ENCODE measurements around the gene ZNF14.
"Not testable (repeated sequence)": the region's sequence is repeated elsewhere in the genome, so short reads cannot be mapped to it uniquely, and the experiment has no call there.

Gene ZNF14

DNA sequence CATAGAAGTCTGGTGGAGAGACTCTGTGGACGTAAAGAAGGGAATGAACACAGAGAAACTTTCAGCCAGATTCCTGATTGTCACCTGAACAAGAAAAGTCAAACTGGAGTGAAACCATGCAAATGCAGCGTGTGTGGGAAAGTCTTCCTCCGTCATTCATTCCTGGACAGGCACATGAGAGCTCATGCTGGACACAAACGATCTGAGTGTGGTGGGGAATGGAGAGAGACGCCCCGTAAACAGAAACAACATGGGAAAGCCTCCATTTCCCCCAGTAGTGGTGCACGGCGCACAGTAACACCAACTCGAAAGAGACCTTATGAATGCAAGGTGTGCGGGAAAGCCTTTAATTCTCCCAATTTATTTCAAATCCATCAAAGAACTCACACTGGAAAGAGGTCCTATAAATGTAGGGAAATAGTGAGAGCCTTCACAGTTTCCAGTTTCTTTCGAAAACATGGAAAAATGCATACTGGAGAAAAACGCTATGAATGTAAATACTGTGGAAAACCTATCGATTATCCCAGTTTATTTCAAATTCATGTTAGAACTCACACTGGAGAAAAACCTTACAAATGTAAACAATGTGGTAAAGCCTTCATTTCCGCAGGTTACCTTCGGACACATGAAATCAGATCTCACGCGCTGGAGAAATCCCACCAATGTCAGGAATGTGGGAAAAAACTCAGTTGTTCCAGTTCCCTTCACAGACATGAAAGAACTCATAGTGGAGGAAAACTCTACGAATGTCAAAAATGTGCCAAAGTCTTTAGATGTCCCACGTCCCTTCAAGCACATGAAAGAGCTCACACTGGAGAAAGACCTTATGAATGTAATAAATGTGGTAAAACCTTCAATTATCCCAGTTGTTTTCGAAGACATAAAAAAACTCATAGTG lies 53.5 kb downstream of the ZNF14 start:
- TF ChIP-seq, protein P1, sequence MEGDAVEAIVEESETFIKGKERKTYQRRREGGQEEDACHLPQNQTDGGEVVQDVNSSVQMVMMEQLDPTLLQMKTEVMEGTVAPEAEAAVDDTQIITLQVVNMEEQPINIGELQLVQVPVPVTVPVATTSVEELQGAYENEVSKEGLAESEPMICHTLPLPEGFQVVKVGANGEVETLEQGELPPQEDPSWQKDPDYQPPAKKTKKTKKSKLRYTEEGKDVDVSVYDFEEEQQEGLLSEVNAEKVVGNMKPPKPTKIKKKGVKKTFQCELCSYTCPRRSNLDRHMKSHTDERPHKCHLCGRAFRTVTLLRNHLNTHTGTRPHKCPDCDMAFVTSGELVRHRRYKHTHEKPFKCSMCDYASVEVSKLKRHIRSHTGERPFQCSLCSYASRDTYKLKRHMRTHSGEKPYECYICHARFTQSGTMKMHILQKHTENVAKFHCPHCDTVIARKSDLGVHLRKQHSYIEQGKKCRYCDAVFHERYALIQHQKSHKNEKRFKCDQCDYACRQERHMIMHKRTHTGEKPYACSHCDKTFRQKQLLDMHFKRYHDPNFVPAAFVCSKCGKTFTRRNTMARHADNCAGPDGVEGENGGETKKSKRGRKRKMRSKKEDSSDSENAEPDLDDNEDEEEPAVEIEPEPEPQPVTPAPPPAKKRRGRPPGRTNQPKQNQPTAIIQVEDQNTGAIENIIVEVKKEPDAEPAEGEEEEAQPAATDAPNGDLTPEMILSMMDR (conservative IDR thresholded peaks at IDR 0.05; ENCODE audit: low read depth, low read length), result no peak
- no peak for DNase-seq (ENCODE audit: low read depth)
- H3K4me3 ChIP-seq (ENCODE audit: low read length), result no peak overlapping the region

DNA sequence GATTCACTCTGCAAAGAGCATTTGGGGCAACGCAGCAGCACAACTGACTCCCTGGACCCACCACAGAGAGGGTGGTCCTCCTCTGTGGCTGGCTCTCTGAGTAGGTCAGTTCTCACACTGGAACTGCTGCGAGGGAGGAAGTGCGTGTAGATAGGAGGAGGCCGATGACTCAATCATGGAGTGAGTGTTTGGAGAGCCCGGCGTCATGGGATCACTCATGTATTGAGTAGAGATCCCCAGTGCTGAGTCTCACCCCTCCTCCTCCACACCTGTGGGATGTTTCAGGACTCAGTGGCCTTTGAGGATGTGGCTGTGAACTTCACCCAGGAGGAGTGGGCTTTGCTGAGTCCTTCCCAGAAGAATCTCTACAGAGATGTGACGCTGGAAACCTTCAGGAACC lies 55.3 kb downstream of the ZNF14 start:
- TF ChIP-seq, protein P1 (conservative IDR thresholded peaks at IDR 0.05; ENCODE audit: low read depth, low read length), result no peak
- H3K4me3 ChIP-seq (ENCODE audit: low read length), result no peak overlapping the region
- DNase-seq (ENCODE audit: low read depth), result no peak

DNA sequence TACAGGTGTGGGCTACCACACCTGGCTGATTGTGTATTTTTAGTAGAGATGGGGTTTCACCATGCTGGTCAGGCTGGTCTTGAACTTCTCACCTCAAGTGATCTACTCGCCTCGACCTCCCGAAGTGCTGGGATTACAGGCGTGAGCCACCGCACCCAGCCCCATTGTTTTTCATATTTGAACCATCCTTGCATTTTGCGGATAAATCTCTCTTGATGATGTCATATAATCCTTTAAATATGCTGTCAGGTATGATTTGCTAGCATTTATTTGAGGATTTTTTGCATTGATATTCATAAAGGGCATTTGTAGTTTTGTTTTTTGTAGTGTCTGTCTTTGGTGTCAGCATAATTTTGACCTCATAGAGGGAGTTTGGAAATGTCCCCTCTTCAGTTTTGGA lies 58.6 kb downstream of the ZNF14 start:
- TF ChIP-seq, protein P1 (conservative IDR thresholded peaks at IDR 0.05; ENCODE audit: low read depth, low read length), result no peak
- DNase-seq (ENCODE audit: low read depth), result no peak
- H3K4me3 ChIP-seq (ENCODE audit: low read length), result no peak overlapping the region

DNA sequence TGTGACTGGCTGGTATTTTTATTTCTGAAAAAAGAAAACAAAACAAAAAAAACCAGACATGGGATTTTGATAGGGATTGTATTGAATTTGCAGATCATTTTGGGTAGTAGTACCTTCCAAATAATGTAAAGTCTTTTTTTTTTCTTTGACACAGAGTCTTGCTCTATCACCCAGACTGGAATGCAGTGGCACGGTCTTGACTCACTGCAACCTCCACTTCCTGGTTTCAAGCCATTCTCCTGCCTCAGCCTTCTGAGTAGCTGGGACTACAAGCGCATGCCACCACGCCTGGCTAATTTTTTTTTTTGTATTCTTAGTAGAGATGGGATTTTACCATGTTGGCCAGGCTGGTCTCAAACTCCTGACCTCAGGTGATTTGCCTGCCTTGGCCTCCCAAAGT lies 60.1 kb downstream of the ZNF14 start:
- no peak for DNase-seq (ENCODE audit: low read depth)
- TF ChIP-seq, protein P1 (conservative IDR thresholded peaks at IDR 0.05; ENCODE audit: low read depth, low read length), result no peak
- H3K4me3 ChIP-seq (ENCODE audit: low read length), result no peak overlapping the region

DNA sequence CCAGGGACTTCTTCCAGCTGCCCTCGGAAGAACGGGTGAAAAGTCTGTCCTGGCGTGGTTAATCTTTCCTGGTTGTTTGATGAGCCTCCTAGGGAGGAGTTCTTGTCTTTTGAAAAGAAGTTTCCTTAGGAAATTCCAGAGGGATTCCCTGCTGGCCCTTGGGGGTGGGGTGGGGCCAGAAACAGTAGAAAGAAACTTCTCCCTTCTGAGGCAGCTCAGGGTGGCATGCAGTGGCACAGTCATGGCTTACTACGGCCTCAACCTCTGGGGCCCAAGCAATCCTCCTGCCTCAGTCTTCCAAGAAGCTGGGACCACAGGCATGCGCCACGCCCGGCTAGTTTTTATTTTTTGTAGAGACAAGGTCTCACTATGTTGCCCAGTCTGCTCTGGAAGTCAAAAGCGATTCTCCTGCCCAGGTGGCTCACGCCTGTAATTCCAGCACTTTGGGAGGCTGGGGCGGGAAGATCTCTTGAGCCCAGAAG lies 62.8 kb downstream of the ZNF14 start:
- peak overlapping the region; percentile 86 for H3K4me3 ChIP-seq (ENCODE audit: low read length)
- TF ChIP-seq, protein P1 (conservative IDR thresholded peaks at IDR 0.05; ENCODE audit: low read depth, low read length), result no peak
- DNase-seq (ENCODE audit: low read depth), result no peak

DNA sequence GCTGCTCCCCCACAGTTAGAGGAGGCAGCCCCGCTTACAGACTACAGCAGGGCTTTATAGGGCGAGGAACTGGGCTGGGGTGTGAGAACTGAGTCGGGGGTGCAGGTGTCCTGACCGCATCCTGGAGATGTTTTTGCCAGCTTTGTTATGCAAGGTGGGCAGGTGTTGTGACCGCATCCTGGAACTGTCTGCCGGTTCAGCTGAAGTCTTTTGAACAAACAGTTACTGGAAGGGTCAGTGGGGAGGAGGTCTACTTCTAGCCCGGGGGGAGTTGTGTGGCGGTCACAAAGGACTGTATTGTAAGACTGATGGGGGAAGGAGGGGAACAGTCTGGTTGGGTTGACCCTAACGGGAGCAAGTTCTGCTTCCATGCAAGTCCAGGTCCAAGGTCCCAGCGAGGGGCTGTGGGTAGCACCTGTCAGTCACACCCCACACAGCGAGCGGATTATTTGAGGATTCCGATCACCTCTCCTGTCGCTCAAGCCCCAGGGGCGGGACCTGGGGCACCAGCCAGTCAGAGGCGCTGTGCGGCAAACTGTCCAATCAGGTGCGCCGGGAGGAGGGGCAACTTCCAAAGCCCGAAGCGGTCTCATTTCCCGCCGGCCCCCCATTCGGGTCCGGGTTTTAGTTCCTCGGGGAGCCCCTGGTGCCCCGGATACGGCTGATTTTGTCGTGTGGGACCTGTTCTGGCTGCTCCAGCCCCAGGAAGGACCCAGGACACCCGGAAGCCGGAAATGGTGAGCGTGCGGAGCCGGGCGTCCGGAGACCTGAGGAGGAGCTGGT lies 64.5 kb downstream of the ZNF14 start, which contains the start of gene ZNF101:
ZNF101 (plus strand) TSS at position 610 of the 783 bp plus-strand sequence; CDS start at position 735, 125 bp downstream.
- DNase-seq (ENCODE audit: low read depth), result peak; percentile 62
- H3K4me3 ChIP-seq (ENCODE audit: low read length), result peak within 1 kb of the TSS; percentile 86
- TF ChIP-seq, protein P1 (conservative IDR thresholded peaks at IDR 0.05; ENCODE audit: low read depth, low read length), result no peak

DNA sequence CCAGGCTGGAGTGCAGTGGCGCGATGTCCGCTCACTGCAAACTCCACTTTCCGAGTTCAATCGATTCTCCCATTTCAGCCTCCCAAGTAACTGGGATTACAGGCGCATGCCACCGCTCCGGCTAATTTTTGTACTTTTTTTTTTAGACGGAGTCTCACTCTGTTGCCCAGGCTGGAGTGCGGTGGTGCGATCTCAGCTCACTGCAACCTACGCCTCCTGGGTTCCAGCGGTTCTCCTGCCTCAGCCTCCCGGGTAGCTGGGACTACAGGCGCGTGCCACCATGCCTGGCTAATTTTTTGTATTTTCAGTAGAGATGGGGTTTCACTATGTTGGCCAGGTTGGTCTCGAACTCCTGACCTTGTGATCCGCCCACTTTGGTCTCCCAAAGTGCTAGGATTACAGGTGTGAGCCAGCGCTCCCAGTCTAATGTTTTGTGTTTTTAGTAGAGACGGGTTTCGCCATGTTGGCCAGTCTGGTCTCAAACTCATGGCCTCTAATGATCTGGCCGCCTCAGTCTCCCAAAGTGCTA lies 67.4 kb downstream of the ZNF14 start:
- not testable (repeated sequence) for H3K4me3 ChIP-seq (ENCODE audit: low read length); DNase-seq (ENCODE audit: low read depth)

Data from retinal pigment epithelial cell (primary cell).